ENCODE results near the gene RPL18A. TPM values are rescaled to one million over a fixed set of nuclear protein-coding genes. Genes with fewer than 3 reads are reported as not detected.

Gene RPL18A
- polyA plus RNA-seq, 1 experiment: 2,264 TPM

DNA sequence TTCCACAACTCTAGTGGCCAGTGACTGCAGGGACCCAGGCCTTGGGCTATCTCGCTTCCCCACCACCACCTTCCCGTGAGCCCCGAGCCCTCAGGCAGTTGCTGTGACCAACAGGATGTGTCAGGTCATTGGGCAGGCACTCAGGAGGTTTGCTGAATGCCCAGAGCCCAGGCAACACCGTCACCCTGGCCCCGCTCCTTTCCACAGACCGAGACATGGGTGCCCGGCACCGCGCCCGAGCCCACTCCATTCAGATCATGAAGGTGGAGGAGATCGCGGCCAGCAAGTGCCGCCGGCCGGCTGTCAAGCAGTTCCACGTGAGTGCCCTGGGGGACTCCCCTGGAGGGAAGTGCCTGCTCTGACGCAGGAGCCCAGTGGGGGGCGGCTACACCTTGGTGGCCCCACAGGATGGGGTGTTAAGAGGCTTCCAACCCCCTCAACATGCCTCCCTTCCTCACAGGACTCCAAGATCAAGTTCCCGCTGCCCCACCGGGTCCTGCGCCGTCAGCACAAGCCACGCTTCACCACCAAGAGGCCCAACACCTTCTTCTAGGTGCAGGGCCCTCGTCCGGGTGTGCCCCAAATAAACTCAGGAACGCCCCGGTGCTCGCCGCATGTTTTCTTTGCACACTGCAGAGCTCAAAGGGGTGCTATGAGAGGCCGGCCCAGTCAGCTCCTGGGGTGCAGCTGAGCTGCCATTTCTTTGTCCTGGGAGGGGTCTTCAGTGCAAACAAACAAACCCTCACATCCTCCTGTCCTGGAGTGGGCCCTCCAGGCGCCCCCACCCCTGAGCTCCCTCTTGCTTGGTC lies 3.2 kb downstream of the RPL18A start:
- DNase-seq (ENCODE audit: low read depth): no peak
- ChIA-PET POLR2A (interaction anchor here (0.5 to 0.6 kb wide), 2 partner anchors 17 to 90 kb away, joined by 3 to 4 read pairs; no protein-coding TSS in a partner anchor), CTCF (interaction anchor here (1.1 to 2.9 kb wide), 3 partner anchors 70 to 134 kb away, joined by 3 to 19 read pairs (median 5); partner anchors contain the start of gene CCDC124)
- no peaks in the 10 kb centered on the region for H3K27me3 ChIP-seq (ENCODE audit: control insufficient read depth, insufficient read depth, low read length)
- TF ChIP-seq, protein P1, sequence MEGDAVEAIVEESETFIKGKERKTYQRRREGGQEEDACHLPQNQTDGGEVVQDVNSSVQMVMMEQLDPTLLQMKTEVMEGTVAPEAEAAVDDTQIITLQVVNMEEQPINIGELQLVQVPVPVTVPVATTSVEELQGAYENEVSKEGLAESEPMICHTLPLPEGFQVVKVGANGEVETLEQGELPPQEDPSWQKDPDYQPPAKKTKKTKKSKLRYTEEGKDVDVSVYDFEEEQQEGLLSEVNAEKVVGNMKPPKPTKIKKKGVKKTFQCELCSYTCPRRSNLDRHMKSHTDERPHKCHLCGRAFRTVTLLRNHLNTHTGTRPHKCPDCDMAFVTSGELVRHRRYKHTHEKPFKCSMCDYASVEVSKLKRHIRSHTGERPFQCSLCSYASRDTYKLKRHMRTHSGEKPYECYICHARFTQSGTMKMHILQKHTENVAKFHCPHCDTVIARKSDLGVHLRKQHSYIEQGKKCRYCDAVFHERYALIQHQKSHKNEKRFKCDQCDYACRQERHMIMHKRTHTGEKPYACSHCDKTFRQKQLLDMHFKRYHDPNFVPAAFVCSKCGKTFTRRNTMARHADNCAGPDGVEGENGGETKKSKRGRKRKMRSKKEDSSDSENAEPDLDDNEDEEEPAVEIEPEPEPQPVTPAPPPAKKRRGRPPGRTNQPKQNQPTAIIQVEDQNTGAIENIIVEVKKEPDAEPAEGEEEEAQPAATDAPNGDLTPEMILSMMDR (IDR thresholded peaks at IDR 0.05; ENCODE audit: insufficient read depth, low read depth, low read length): no peak
- peaks cover 26% of the 10 kb centered on the region for H3K36me3 ChIP-seq (ENCODE audit: control insufficient read depth, insufficient read depth, low read length)
- no peak overlapping the region for H3K4me3 ChIP-seq (ENCODE audit: low read depth, low read length)

DNA sequence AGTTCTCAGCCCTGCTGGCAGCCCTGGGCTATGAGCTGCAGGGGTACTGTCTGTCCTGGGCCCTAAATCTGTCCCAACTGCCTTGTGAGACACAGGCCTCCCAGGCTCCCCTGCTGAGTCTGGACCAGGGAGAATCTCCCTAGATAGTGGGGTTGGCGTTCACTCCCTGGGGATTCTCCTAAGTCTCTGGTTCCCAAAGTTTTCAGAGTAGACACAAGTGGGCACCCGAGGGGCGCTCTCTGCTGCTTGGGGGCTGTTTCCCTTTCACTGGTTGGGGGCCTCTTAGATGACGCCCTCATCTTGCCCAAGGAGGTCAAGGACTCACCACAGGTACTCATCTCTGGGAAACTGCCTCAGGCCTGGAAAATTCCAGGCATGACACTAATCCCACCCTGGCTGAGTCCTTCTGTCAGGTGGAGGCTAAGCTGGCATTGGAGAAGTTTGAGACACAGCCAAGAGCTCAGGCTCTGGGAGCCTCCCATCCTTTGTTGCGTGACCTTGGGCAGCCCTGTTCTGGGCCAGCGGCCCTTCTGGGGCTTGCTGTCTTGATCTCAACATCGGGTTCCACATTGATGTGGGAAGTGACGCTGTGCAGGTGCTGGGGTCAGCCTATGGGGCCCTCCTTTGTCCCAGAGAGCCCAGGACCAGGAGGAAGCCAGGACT lies 3.9 kb downstream of the RPL18A start:
- DNase-seq (ENCODE audit: low read depth): no peak
- Histone ChIP-seq H3K27me3 (ENCODE audit: control insufficient read depth, insufficient read depth, low read length) (no peaks in the 10 kb centered on the region), H3K36me3 (ENCODE audit: control insufficient read depth, insufficient read depth, low read length) (peaks cover 26% of the 10 kb centered on the region), H3K4me3 (ENCODE audit: low read depth, low read length) (no peak overlapping the region)
- TF ChIP-seq, protein P1 (IDR thresholded peaks at IDR 0.05; ENCODE audit: insufficient read depth, low read depth, low read length): no peak
- ChIA-PET CTCF (interaction anchor here (1.4 to 2.9 kb wide), 2 partner anchors 69 to 133 kb away, joined by 5 to 19 read pairs; partner anchors contain the start of gene CCDC124), POLR2A (interaction anchor here (0.5 kb wide), 1 partner anchor 16 kb away, joined by 4 read pairs; no protein-coding TSS in a partner anchor)

DNA sequence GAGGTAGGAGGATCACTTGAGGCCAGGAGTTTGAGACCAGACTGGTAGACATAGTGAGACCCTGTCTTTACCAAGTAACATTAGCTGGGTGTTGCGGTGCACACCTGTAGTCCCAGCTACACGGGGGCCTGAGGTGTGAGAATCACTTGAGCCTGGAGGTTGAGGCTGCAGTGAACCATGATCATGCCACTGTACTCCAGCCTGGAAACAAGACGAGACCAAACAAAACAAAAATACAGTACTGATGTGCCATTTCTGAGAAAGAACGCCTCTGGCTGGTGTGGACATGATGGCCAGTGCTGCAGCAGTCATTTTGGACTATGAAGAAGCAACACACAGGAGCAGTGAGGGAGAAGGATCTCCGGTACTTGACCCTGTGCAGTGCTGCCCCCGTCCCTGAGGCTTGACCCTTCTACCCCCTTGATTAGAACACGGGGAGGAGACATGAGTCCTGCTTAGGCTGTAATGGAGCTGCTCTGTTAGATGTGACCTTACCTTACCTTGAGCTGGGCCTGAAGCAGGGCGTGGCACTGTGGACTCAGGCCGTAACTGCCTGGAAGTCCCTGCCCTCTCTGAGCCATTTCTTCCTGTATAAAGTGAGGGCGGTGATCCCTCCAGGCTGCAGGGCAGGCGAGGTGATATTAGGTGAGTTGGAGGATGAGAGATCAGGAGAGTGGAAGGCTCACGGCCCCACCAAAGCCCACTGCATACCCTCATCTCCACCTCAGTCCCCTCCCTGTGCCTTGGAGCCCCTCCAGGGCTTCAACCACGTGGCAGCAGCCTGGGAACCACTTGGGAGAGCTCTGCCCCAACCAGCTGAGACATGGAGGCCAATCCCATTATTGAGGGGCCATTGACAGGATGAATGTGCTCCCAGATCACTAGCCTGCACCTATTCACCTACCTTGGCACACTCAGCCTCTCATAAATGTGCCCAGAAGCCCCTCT lies 5.9 kb downstream of the RPL18A start:
- POLR2A ChIA-PET: interaction anchor here (0.6 kb wide), 1 partner anchor 9 kb away, joined by 4 read pairs; no protein-coding TSS in a partner anchor
- no peak overlapping the region for H3K4me3 ChIP-seq (ENCODE audit: low read depth, low read length)
- peaks cover 26% of the 10 kb centered on the region for H3K36me3 ChIP-seq (ENCODE audit: control insufficient read depth, insufficient read depth, low read length)
- H3K27me3 ChIP-seq (ENCODE audit: control insufficient read depth, insufficient read depth, low read length): peaks cover 7% of the 10 kb centered on the region
- TF ChIP-seq, protein P1 (IDR thresholded peaks at IDR 0.05; ENCODE audit: insufficient read depth, low read depth, low read length): no peak
- DNase-seq (ENCODE audit: low read depth): no peak
- CTCF ChIA-PET: interaction anchor here (1.8 to 2.9 kb wide), 3 partner anchors 10 to 72 kb away, joined by 7 to 19 read pairs (median 12); partner anchors contain the start of gene CCDC124

DNA sequence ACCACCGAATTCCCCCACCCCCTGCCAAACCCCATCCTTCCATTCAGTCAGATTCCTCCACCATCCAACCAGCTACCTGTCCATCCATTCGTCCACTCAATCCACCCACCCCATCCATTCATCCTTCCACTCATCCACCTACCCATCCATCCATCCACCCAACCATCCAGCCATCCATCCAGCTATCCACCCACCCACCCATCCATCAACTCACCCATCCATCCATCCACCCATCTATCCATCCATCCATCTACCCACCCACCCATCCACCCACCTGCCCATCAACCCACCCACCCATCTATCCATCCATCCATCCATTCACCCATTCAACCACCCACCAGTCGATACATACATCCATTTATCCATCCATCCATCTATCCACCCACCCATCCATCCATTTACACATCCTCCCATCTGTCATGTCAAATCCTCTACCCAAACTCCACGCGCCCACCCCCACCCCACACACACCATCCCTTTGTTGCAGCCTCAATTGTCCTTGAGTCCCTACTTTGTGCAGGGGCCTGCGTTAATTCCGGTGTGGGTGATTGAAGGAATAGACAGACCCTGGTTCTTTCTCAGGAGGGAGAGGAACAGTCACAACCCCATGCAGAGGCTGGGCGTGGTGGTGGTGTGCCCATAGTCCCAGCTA lies 6.7 kb downstream of the RPL18A start:
- Histone ChIP-seq H3K27me3 (ENCODE audit: control insufficient read depth, insufficient read depth, low read length) (peaks cover 12% of the 10 kb centered on the region), H3K36me3 (ENCODE audit: control insufficient read depth, insufficient read depth, low read length) (peaks cover 24% of the 10 kb centered on the region), H3K4me3 (ENCODE audit: low read depth, low read length) (no peak overlapping the region)
- ChIA-PET POLR2A (no interaction called here), CTCF (interaction anchor here (1.8 to 2.9 kb wide), 3 partner anchors 11 to 72 kb away, joined by 7 to 19 read pairs (median 12); partner anchors contain the start of gene CCDC124)
- DNase-seq (ENCODE audit: low read depth): no peak
- TF ChIP-seq, protein P1 (IDR thresholded peaks at IDR 0.05; ENCODE audit: insufficient read depth, low read depth, low read length): no peak
